K562 (cell line): ENCODE data around the gene SAMD8. TPM values are rescaled to one million over a fixed set of nuclear protein-coding genes. Genes with fewer than 3 reads are reported as not detected.

Source experiments
- ARID3B ChIP-seq: fragments of 250-450 bp; sonication (Bioruptor Pico); IDR thresholded peaks from 2 replicates; pipeline ENCODE4 v1.4.0; 2020; ENCODE audit warnings: borderline replicate concordance
- ATF4 ChIP-seq: fragments of 450-650 bp; formaldehyde crosslinking; IDR thresholded peaks from 2 replicates; pipeline ENCODE4 v1.4.0; 2022; ENCODE audit warnings: mild to moderate bottlenecking, moderate library complexity
- BACH1 ChIP-seq: fragments of 200-800 bp; sonication (Bioruptor generic); IDR thresholded peaks from 2 replicates; pipeline ENCODE4 v1.6.1; 2016; ENCODE audit warnings: missing genetic modification characterization, missing compliant biosample characterization
- BMI1 ChIP-seq: fragments of 150-350 bp; IDR thresholded peaks from 2 replicates; pipeline ENCODE4 v1.6.1; 2014; ENCODE audit warnings: low read length
- CBX2 ChIP-seq: fragments of 200-600 bp; sonication (generic); IDR thresholded peaks from one replicate; pipeline ENCODE4 v1.6.1; 2012; ENCODE audit warnings: mild to moderate bottlenecking, low read length, inconsistent platforms; ENCODE audit not compliant: insufficient read depth, poor library complexity, severe bottlenecking
- E2F4 ChIP-seq: sonication (generic); formaldehyde crosslinking; IDR thresholded peaks from 2 replicates; pipeline ENCODE4 v1.8.0; 2022; ENCODE audit warnings: mild to moderate bottlenecking, low read depth, missing genetic modification reagents
- ILF3 ChIP-seq: fragments of 450-650 bp; IDR thresholded peaks from 2 replicates; pipeline ENCODE4 v1.6.1; 2018; ENCODE audit warnings: antibody characterized with exemption, mild to moderate bottlenecking, moderate library complexity, borderline replicate concordance
- NFRKB ChIP-seq: fragments of 450-650 bp; IDR thresholded peaks from 2 replicates; pipeline ENCODE4 v1.6.1; 2016; ENCODE audit warnings: low read depth
- PHB2 ChIP-seq: fragments of 450-650 bp; IDR thresholded peaks from 2 replicates; pipeline ENCODE4 v1.6.1; 2017; ENCODE audit warnings: low read depth
- RCOR1 ChIP-seq, 2 experiments: IDR thresholded peaks; 2 replicates each; pipeline ENCODE4 v1.6.1; 2012; ENCODE audit warnings: low read depth in 2 of 2, low read length in 2 of 2, borderline replicate concordance in 1 of 2, improper control_type of control experiment in 1 of 2
- TBP ChIP-seq: optimal IDR thresholded peaks from 2 replicates; pipeline ENCODE3; 2011; ENCODE audit warnings: low read depth, low read length, improper control_type of control experiment
- XRCC4 ChIP-seq: IDR thresholded peaks from one replicate; pipeline ENCODE4 v1.6.1; 2011; ENCODE audit not compliant: insufficient read depth, insufficient read length; ENCODE audit errors: extremely low read depth
- ZBED1 ChIP-seq: IDR thresholded peaks from 2 replicates; pipeline ENCODE4 v1.6.1; 2014
- ZKSCAN1 ChIP-seq: fragments of 150-350 bp; IDR thresholded peaks from 2 replicates; pipeline ENCODE4 v1.6.1; 2016; ENCODE audit warnings: low read depth, low read length
- ZNF124 ChIP-seq: sonication (generic); formaldehyde crosslinking; IDR thresholded peaks from 2 replicates; pipeline ENCODE4 v1.8.1; 2022; ENCODE audit warnings: missing genetic modification reagents
- ZNF280B ChIP-seq: fragments of 250-450 bp; sonication (Bioruptor Pico); IDR thresholded peaks from 2 replicates; pipeline ENCODE4 v1.5.1; 2021; ENCODE audit warnings: mild to moderate bottlenecking
- ZNF507 ChIP-seq: conservative IDR thresholded peaks from 2 replicates; pipeline ENCODE4 v1.6.1; 2017; ENCODE audit warnings: missing genetic modification characterization, missing compliant biosample characterization
- ZNF583 ChIP-seq: fragments of 250-450 bp; sonication (Bioruptor Pico); IDR thresholded peaks from 2 replicates; pipeline ENCODE4 v1.4.0; 2020
- ZNF639 ChIP-seq, 2 experiments: fragments of 200-800 bp in 1 of 2; sonication (Bioruptor generic) in 1 of 2; sonication (generic) in 1 of 2; formaldehyde crosslinking in 1 of 2; IDR thresholded peaks in 1 of 2; conservative IDR thresholded peaks in 1 of 2; 2 replicates each; pipeline versions ENCODE4 v1.5.0 to v1.6.1; 2016 to 2020; ENCODE audit warnings: missing compliant biosample characterization in 1 of 2, missing genetic modification characterization in 1 of 2, missing genetic modification reagents in 1 of 2
- polyA plus RNA-seq, 8 experiments: library from polyadenylated mRNA; depleted of rRNA in 4 of 8; stranded (reverse) in 5 of 8; unstranded in 3 of 8; fragments of >200 nt; fragmentation: Nextera tagmentation in 2 of 8; fragmentation: Illumina TruSeq in 1 of 8; extraction: Ambion mirVana in 2 of 8; extraction: Trizol in 1 of 8; gene quantifications; 2 replicates each; pipeline versions ENCODE4 v1.2.1 to v1.2.3, GENCODE V29; 2011 to 2014; ENCODE audit warnings: inconsistent platforms in 1 of 8, missing spikeins in 1 of 8
- total RNA-seq, 7 experiments: library from RNA; depleted of rRNA in 6 of 7; stranded (reverse); fragments of >200 nt in 6 of 7; fragmentation: Illumina TruSeq in 2 of 7; extraction: Trizol in 2 of 7; gene quantifications; 2 replicates each; pipeline versions ENCODE4 v1.2.1 to v1.2.3, GENCODE V29; 2011 to 2021; ENCODE audit warnings: low replicate concordance in 1 of 7
- TF ChIP-seq, protein P1 (sequence below): fragments of 250-450 bp; sonication (Bioruptor Pico); IDR thresholded peaks from 2 replicates; pipeline ENCODE4 v1.4.0; 2020

Gene SAMD8
- total and polyA plus RNA-seq, 9 of the 15 experiments (the other 6 are each of a cell fraction or from before 2014, with no cell fraction given) = 2.7 to 16.1 (median 6.2) TPM

- TF ChIP-seq ARID3B (CRISPR knock-in tag) (no peak), ZNF639 (CRISPR knock-in tag; conservative IDR thresholded peaks at IDR 0.05 in 1 of 2, IDR thresholded peaks at IDR 0.05 in 1 of 2) (peak in 1 of 2 experiments; percentile 66; a peak in 2 of 4 replicates), ILF3 (no peak), BMI1 (no peak), RCOR1 (IDR thresholded peaks at IDR 0.05; ENCODE audit: borderline replicate concordance in 1 of 2, low read depth in 2 of 2, low read length in 2 of 2) (peak; percentile 61 to 98; a peak in 3 of 4 replicates), CBX2 (no peak), E2F4 (CRISPR knock-in tag) (no peak), ZNF280B (CRISPR knock-in tag) (no peak), PHB2 (no peak), ZKSCAN1 (no peak), TBP (no peak), ZNF507 (tag) (no peak), ZBED1 (no peak), ATF4 (CRISPR knock-in tag) (no peak), ZNF124 (no peak), ZNF583 (CRISPR knock-in tag) (no peak), NFRKB (0 out of 2 replicates have a peak, but pooled peaks have one; percentile 29), XRCC4 (no peak), BACH1 (tag) (0 out of 2 replicates have a peak, but pooled peaks have one; percentile 61)
- TF ChIP-seq, protein P1, sequence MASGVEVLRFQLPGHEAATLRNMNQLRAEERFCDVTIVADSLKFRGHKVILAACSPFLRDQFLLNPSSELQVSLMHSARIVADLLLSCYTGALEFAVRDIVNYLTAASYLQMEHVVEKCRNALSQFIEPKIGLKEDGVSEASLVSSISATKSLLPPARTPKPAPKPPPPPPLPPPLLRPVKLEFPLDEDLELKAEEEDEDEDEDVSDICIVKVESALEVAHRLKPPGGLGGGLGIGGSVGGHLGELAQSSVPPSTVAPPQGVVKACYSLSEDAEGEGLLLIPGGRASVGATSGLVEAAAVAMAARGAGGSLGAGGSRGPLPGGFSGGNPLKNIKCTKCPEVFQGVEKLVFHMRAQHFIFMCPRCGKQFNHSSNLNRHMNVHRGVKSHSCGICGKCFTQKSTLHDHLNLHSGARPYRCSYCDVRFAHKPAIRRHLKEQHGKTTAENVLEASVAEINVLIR (CRISPR knock-in tag) = no peak
These were observed 80.5 kb downstream of the SAMD8 start (continued) for GRCh38 chr10:75191821-75192568.
